ENCODE data around the gene ATXN1. TPM values are rescaled to one million over a fixed set of nuclear protein-coding genes. Genes with fewer than 3 reads are reported as not detected.

Gene ATXN1
- total RNA-seq, 1 experiment from 2014 or later: 5.6 TPM

GRCh38 chr6:16600701-16601100 is 160.6 kb downstream of the ATXN1 start:
- Histone ChIP-seq H3K23ac (ENCODE audit: insufficient read length, low read depth, low read length) (no peak overlapping the region), H3K79me2 (ENCODE audit: insufficient read depth, low read length) (no peaks in the 10 kb centered on the region), H3K4ac (ENCODE audit: low read depth, low read length) (no peak overlapping the region), H3K4me1 (ENCODE audit: insufficient read depth, low read length) (no peaks in the 10 kb centered on the region), H3K14ac (ENCODE audit: insufficient read depth, low read length) (no peak overlapping the region), H3K4me2 (ENCODE audit: insufficient read depth, insufficient read length, low read length) (no peak overlapping the region), H2BK20ac (ENCODE audit: low read depth, low read length, poor library complexity, severe bottlenecking) (no peak overlapping the region), H2BK12ac (ENCODE audit: insufficient read length, low read depth, low read length) (no peak overlapping the region), H3K79me1 (ENCODE audit: insufficient read depth, low read depth, low read length, poor library complexity, severe bottlenecking) (no peaks in the 10 kb centered on the region), H2AFZ (ENCODE audit: low read length) (no peak overlapping the region), H2BK5ac (ENCODE audit: insufficient read length, low read length) (no peak overlapping the region), H3K27ac (ENCODE audit: insufficient read length, low read depth, low read length) (no peak overlapping the region), H4K5ac (ENCODE audit: insufficient read length, low read depth, low read length) (no peak overlapping the region), H2BK120ac (ENCODE audit: low read depth, low read length, poor library complexity, severe bottlenecking) (no peak overlapping the region), H3K27me3 (ENCODE audit: insufficient read depth, low read length) (no peaks in the 10 kb centered on the region), H4K8ac (replicated peaks; ENCODE audit: insufficient read length, low read depth, low read length) (no peak overlapping the region), H3K18ac (ENCODE audit: insufficient read length, low read depth, low read length) (no peak overlapping the region), H2AK5ac (ENCODE audit: insufficient read length, low read length) (no peak overlapping the region), H3K9me3 (ENCODE audit: control insufficient read depth, low read depth, low read length) (no peaks in the 10 kb centered on the region), H3K56ac (ENCODE audit: insufficient read length, low read depth, low read length) (no peak overlapping the region), H3T11ph (ENCODE audit: low read length) (no peak overlapping the region), H3K9ac (ENCODE audit: extremely low read depth, insufficient read length, low read length) (no peak overlapping the region), H2BK15ac (ENCODE audit: low read depth, low read length) (no peak overlapping the region), H4K20me1 (ENCODE audit: control insufficient read depth, insufficient read depth, insufficient read length) (no peaks in the 10 kb centered on the region), H3K23me2 (ENCODE audit: insufficient read length, low read depth, low read length, poor library complexity, severe bottlenecking) (no peaks in the 10 kb centered on the region), H4K91ac (ENCODE audit: insufficient read length, low read depth, low read length) (no peak overlapping the region)
- Mint-ChIP-seq H3K9me3 (no peaks in the 10 kb centered on the region; a peak in 1 of 5 replicates), H3K4me1 (peaks cover 12 to 16% of the 10 kb centered on the region in 2 experiments), H3K27ac (no peak overlapping the region), H3K4me3 (no peak overlapping the region), H3K36me3 (ENCODE audit: insufficient read depth in 1 of 3, low read depth in 3 of 3) (no peaks in the 10 kb centered on the region), H3K27me3 (ENCODE audit: low read depth) (no peaks in the 10 kb centered on the region)
- no CpG with 5 or more reads among the region's 4 CpGs for WGBS (ENCODE audit: extremely low coverage, insufficient read length, low lambda C conversion rate)
- TF ChIP-seq, protein P1, sequence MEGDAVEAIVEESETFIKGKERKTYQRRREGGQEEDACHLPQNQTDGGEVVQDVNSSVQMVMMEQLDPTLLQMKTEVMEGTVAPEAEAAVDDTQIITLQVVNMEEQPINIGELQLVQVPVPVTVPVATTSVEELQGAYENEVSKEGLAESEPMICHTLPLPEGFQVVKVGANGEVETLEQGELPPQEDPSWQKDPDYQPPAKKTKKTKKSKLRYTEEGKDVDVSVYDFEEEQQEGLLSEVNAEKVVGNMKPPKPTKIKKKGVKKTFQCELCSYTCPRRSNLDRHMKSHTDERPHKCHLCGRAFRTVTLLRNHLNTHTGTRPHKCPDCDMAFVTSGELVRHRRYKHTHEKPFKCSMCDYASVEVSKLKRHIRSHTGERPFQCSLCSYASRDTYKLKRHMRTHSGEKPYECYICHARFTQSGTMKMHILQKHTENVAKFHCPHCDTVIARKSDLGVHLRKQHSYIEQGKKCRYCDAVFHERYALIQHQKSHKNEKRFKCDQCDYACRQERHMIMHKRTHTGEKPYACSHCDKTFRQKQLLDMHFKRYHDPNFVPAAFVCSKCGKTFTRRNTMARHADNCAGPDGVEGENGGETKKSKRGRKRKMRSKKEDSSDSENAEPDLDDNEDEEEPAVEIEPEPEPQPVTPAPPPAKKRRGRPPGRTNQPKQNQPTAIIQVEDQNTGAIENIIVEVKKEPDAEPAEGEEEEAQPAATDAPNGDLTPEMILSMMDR (conservative IDR thresholded peaks at IDR 0.05): no peak
- DNase-seq: no peak
